ENCODE results near the gene VPS35L.

DNA sequence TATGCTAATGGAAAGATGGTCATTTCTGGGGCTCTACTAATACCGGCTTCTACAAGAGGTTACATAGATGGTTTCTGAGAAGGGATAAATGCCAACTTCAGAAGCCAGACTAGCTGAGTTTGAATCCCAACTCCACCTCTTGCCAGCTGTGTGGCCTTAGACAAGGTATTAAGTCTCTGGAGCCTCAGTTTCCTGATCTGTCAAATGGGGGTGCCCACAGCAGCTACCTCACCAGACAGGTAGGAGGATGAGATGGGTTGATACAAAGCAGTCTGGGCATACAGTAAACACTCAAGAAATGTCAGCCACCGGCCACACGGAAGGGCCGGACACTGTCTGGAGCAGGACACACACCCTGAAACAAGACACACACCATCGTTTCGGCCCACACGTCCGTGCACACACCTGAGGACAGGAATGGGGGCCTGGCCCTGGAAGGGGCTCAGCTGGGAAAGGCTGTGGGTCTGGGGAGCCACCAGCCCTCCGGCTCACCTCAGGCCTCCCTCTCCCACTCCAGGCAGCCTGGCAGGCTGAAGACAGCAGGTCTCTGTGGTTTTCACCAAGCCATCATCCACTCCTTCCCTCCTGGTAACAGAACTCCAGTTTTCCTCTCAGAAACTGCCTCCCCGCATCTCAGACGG, 157.0 kb downstream of the VPS35L start:
- TF ChIP-seq GATA3 (IDR thresholded peaks at IDR 0.05; ENCODE audit: low read depth, low read length) (no peak), GATA2 (IDR thresholded peaks at IDR 0.05; ENCODE audit: low read depth, low read length) (no peak)

All from SH-SY5Y (cell line).